GM18909 (cell line): ENCODE data around the gene SHB.

Experiments used
- ATAC-seq: cut with Tn5 transposase; IDR thresholded peaks from one replicate; pipeline ENCODE4 v1.9.1; 2021; ENCODE audit warnings: mild to moderate bottlenecking; ENCODE audit not compliant: unreplicated experiment, poor library complexity

Gene SHB

GRCh38 chr9:38068701-38069628 lies at the start of gene SHB:
Gene SHB (minus strand): TSS chr9:38069227. CDS start chr9:38068645, 582 bp downstream.
- peak; percentile 45 for ATAC-seq

- ATAC-seq, result no peak
Measured at GRCh38 chr9:38117651-38118050, 48.6 kb upstream of the SHB start.

GRCh38 chr9:38114905-38115304 lies 45.9 kb upstream of the SHB start:
- no peak for ATAC-seq

- no peak for ATAC-seq
Measured at GRCh38 chr9:38112456-38112855, 43.4 kb upstream of the SHB start.

GRCh38 chr9:38112049-38112448 lies 43.0 kb upstream of the SHB start:
- ATAC-seq, result no peak

GRCh38 chr9:38110476-38110875 lies 41.4 kb upstream of the SHB start:
- no peak for ATAC-seq

GRCh38 chr9:38109601-38110000 lies 40.6 kb upstream of the SHB start:
- no peak for ATAC-seq

- ATAC-seq, result no peak
Measured at GRCh38 chr9:38108326-38108725, 39.3 kb upstream of the SHB start.

GRCh38 chr9:38107811-38108304 lies 38.8 kb upstream of the SHB start:
- no peak for ATAC-seq

GRCh38 chr9:38107405-38107804 lies 38.4 kb upstream of the SHB start:
- no peak for ATAC-seq

GRCh38 chr9:38106488-38106887 lies 37.5 kb upstream of the SHB start:
- no peak for ATAC-seq

- ATAC-seq, result no peak
Measured at GRCh38 chr9:38103340-38103739, 34.3 kb upstream of the SHB start.

- no peak for ATAC-seq
Measured at GRCh38 chr9:38101423-38101822, 32.4 kb upstream of the SHB start.

GRCh38 chr9:38096238-38096805 lies 27.3 kb upstream of the SHB start:
- no peak for ATAC-seq

- ATAC-seq, result no peak
Measured at GRCh38 chr9:38094165-38094564, 25.1 kb upstream of the SHB start.

GRCh38 chr9:38092656-38093055 lies 23.6 kb upstream of the SHB start:
- no peak for ATAC-seq

- ATAC-seq, result peak; percentile 49
Measured at GRCh38 chr9:38092200-38092524, 23.1 kb upstream of the SHB start.

GRCh38 chr9:38091310-38092199 lies 22.5 kb upstream of the SHB start:
- peak; percentile 57 for ATAC-seq

- no peak for ATAC-seq
Measured at GRCh38 chr9:38090170-38090569, 21.1 kb upstream of the SHB start.

- ATAC-seq, result no peak
Measured at GRCh38 chr9:38089387-38090165, 20.5 kb upstream of the SHB start.
